Activated CD4-positive, alpha-beta T cell treated with anti-CD3 and anti-CD28 coated beads, Interleukin-2, amount 50 U/mL, for 16 hours (primary cell): ENCODE data around the gene NKX1-2.
A peak's percentile ranks its signal among the peaks of the same experiment; 100 is the strongest.
"Not testable (repeated sequence)": the region's sequence is repeated elsewhere in the genome, so short reads cannot be mapped to it uniquely, and the experiment has no call there.

Experiments
- DNase-seq: peaks from one replicate; pipeline ENCODE4 v3.0.0-alpha.2; 2020

Gene NKX1-2

DNA sequence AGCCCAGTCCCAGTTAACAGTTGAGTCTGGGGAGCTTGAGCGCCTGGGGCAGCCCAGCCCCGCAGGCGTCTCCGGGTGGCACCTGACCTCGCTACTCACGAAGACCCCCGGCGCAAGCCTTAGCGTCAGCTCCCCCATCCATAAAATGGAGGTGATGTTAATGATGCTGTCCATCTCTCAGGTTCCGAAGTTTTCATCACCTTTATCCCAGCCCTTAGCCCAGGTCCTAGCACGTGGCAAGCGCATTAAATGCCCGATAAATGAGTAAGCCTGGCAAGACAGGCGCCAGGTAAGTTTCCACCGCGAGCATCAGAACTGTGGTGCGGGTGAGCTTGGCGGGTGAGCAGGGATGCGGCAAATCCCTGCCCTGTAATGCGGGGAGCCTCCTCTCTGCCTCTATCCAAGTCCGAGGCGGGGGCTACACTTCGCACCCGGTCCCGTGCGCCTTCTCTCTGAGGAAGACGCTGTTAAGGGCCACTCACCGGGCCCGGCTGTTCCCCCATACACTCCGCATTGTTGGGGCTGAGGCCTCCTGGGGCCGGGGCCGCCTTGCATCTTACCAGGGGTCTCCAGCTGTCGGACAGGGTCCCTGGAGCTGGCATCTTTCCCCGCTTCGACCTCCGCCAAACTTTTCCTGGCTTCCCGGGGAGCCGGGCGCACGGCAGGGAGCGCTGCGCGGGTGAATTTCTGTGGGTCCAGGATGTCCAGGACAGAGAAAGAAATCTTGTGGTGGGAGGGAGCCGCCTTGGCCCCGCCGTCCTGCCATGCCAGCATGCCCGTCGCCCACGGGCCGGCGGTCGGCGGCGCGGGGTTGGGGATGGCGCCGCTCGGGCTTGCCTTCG lies 444 bp downstream of the NKX1-2 start:
- no peak for DNase-seq

DNA sequence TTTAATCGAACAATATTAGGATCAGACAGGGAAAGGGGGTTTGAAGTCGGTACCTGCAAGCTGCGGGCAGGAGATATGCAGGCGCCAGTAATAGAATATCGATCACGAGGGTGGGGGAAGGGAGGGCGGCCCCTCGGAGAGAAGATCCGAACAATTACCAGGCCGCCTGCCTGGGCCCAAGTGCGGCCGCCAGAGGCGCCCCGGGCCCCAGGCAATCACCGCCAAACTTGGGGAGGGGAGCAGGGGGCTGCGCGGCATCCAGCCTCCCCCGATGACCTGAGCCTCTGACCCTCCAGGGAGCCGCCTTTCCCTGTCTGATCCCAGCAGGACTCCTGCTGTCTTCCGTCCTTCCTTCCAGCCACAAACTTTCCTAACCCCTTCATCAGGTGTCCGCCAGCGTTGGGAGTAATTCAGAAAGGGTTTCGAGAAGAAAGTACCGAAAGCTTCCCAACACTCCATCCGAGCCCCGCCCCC lies 1.1 kb downstream of the NKX1-2 start:
- no peak for DNase-seq

DNA sequence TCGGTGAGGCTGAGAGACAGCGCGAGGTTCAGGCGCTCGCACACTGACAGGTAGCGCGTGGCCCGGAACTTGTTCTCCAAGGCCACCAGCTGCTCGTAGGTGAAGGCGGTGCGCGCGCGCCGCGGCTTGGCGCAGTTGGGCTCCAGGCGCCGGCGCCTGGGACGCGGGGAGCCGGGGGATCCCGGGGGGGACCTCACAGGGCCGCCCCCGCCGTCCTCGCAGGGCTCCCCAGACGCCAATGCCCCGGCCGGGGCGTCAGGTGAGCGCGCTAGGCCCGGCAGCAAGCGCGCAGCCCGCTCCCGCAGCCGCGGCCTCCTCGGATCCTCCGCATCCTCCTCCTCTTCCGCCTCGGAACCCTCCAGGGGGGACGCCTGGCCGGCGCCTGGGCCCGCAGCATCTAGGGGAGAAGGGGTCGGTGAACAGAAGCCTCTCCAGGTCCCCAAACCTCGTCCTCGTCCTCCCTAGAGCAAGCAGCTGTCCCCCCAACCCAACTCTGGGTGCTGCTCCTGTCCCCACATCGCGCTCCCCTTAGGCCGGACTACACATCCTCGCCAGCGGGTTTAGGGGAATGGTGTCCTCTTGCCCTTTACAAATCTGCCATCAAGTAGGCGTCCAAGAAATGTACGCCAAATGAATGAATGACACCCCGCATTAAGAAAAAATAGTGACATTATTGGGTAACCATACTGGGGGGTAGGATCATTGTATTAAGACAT lies 1.9 kb downstream of the NKX1-2 start:
- no peak for DNase-seq

DNA sequence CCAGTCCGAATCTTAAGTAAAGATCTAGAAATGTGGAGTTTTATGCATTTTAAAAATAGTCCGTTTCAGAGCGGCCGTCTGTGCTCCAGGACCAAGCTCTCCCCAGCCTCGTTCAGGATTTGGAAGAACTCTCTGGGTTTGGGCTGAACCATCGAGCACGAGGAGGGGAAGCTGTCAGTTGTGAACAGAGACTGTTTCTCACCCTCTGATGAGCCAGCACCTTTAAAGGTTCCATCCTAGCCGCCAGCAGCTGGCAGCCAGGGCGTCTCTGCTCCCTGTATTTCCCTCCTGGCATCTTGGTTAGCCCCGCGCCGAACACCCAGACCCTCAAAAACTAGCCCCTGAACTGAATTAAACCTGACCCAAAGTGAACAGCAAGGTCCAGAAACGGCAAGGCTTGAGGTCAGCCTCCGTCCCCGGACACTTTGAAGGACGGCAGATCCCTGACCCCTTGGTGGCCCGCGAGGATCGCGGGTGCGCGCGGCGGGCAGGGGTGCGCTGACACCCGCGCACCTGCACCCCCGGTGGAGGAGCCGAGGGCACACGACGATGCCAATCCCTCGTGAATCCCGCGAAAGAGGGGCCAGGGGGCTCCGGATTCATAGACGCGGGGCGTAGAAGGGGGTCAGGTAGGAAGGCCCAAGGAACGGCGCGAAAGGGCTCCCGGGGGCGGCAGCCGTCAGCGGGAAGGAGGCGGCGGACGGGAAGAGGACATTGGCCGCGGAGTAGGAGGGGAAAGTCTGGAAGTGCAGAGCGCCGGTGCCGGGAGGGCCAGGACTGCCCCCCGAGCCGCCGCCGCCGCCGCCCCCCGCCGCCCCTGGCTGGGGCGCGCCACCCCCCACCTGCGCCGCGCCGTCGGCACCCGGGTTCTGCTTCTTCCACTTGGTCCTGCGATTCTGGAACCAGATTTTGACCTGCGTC lies 2.7 kb downstream of the NKX1-2 start:
- DNase-seq = no peak

DNA sequence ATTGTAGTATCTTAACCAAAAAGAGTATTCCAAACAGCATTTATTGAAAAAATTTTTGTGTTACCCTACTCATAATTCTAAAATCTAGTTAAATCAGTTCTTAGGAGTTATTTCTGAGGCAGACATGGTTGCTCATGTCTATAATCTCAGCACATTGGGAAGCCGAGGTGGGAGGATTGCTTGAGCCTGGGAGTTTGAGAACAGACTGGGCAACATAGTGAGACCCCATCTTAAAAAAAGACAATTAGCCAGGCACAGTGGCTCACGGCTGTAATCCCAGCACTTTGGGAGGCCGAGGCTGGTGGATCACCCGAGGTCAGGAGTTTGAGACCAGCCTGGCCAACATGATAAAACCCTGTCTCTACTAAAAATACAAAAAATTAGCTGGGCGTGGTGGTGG lies 8.1 kb downstream of the NKX1-2 start:
- not testable (repeated sequence) for DNase-seq

DNA sequence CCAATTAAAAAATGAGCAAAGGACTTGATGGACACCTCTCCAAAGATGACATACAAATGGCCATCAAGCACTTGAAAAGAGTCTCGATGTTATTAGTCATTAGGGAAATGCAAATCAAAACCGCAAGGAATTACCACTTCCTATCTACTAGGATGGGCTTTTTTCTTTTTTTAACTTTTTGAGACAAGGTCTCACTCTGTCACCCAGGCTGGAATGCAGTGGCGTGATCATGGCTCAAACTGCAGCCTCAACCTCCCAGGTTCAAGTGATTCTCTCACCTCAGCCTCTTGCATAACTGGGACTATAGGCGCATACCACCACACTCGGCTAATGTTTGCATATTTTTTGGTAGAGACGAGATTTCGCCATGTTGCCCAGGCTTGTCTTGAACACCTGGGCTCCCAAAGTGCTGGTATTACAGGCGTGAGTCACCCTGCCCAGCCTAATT lies 13.6 kb downstream of the NKX1-2 start:
- DNase-seq = peak; percentile 5

DNA sequence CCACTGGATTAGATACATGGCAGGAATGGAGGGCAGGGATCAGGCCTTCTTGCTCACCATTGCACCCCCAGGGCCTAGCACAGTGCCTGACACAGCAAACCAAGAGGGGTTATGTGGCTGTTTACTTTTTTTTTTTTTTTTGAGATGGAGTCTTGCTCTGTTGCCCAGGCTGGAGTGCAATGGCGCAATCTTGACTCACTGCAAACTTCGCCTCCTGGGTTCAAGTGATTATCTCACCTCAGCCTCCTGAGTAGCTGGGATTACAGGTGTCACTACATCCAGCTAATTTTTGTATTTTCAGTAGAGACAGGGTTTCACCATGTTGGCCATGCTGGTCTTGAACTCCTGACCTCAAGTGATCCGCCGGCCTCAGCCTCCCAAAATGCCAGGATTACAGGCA lies 14.2 kb downstream of the NKX1-2 start:
- not testable (repeated sequence) for DNase-seq

DNA sequence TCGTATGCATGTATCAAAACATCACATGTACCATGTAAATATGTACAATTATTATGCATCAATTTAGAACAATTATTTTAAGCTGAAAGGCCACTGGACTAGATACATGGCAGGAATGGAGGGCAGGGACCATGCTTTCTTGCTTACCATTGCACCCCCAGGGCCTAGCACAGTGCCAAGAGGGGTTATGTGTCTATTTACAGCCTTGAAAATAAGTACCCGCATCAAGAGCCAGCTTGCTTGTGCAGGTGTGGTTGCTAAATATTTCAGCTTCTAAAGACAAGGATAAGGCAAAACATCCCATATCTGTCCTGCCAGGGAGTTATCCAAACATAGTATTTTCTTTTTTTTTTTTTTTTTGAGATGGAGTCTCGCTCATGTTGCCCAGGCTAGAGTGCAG lies 16.4 kb downstream of the NKX1-2 start:
- DNase-seq = no peak

DNA sequence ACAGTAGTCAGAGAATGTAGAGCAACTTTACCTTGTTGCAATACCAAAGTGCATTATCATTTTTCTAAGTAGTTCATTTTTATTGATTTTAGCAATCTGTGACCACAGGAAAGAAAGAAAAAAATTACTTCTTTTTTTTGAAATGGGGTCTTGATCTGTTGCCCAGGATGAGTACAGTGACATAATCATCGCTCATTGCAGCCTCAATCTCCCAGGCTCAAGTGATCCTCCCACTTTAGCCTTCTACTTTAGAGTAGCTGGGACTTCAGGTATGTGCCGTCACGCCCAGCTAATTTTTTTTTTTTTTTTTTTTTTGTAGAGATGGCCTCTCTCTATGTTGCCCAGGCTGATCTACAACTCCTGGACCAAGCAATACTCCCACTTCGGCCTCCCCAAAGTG lies 19.8 kb downstream of the NKX1-2 start:
- DNase-seq = no peak

DNA sequence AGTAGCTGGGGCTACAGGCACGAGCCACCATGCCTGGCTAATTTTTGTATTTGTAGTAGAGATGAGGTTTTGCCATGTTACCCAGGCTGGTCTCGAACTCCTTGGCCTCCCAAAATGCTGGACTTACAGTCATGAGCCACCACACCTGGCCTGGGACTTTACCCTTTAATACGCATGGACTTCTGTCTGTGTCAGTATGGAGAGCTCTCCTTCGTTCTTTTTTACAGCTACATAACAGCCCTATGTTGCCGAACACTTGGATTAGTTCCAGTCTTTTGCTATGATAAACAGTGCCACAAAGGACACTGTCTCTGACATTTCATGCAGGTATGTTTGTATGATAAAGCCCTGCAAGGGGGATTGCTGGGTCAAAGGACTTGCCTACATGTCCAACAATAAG lies 20.3 kb downstream of the NKX1-2 start:
- DNase-seq = no peak

DNA sequence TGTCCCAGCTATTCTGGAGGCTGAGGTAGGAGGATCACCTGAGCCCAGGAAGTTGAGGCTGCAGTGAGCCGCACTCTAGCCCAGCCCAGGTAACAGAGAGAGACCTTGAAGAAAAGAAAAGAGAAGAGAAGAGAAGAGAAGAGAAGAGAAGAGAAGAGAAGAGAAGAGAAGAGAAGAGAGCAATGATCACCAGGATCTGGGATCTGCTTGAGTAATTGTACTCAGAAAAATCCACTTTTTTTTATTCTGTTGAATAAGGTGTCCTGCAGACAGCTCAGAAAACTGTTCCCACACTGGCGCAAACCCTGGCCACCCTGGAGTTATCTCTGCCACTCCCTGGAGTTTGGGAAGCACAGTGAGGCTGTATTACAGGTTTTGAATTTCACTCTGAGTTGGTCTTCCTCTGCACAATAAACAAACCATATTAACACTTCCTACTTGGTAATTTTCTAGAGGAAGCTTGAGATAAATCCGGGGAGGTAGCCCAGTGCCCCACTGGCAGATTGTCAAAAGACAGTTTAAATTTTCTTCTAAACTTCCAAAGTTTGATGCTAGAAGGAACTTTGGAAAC lies 21.5 kb downstream of the NKX1-2 start:
- no peak for DNase-seq

DNA sequence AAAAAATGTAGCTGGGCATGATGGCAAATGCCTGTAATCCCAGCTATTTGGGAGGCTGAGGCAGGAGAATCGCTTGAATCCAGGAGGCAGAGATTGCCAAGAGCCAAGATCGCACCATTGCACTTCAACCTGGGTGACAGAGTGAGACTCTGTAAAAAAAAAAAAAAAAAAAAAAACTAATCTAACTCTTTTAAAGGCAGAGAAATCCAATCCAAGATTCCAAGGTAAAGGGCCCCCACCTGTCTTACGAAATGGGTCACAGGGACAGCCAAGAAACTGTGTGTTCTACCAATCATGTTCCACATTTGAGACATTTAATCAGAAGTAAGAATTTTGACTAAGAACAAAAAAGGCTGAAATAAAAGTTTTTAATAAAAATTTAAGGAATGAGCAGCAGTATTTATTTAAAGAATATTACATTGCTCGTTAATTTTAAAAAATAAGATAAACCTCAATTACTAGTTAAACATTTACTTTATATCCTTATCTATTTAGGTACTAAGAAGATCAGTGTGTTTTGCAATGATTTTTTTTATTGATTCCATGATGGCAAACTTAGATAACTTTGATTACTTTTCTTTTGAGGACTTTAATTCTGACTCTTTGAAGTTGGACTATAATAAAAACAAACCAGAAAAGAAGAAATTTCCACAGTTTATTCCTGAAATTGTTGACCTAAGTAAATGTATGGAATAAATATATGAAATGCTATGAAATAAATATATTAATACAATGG lies 24.4 kb downstream of the NKX1-2 start:
- DNase-seq = no peak

DNA sequence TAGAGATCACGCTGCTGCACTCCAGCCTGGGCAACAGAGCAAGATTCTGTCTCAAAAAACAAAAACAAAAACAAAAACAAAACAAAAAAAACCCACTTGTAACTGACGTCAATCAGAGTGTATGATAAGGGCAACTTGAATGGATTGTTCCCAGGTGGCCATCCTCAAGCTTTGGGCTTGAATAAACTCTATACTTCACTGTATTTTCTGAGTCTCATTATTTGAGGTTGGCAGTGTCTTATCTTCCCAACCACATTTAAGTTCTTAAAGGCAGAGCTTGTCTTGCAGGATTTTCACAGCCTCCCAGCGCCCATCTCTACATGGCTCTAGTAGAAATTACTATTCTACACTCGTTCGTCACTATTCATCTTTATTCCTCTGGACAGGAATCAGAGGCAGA lies 26.0 kb downstream of the NKX1-2 start:
- no peak for DNase-seq

DNA sequence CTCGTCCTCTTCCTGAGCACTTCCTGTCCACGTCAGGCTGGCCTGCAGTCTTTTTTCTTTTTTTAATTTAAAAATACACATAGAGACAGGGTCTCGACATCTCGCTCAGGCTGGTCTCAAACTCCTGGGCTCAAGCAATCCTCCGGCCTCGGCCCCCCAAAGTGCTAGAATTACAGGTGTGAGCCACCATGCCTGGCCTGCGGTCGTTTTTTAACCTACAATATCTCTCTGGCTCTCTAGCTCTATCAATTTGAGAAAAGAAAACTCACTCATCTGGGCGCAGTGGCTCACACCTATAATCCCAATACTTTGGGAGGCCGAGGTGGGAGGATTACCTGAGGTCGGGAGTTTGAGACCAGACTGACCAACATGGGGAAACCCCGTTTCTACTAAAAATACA lies 27.1 kb downstream of the NKX1-2 start:
- DNase-seq = no peak

DNA sequence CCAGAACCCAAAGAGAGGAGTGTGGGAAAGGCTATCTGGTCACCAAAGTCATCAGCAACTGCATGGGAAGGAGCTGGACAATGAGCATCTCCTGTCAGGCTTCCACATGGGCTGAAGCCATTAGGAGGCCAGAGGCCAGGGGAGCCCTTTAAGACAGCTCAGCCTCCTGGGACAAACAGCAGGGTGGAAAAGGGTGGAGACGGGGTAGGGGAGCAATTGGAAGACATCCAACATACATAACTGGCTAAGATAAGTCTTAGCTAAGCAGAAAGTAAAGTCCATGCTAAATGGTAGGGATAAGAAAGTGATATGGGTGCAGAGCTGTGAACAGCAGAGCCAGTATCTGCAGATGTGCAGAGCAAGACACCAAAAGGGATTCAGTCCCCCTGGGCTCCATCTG lies 29.6 kb downstream of the NKX1-2 start:
- no peak for DNase-seq

DNA sequence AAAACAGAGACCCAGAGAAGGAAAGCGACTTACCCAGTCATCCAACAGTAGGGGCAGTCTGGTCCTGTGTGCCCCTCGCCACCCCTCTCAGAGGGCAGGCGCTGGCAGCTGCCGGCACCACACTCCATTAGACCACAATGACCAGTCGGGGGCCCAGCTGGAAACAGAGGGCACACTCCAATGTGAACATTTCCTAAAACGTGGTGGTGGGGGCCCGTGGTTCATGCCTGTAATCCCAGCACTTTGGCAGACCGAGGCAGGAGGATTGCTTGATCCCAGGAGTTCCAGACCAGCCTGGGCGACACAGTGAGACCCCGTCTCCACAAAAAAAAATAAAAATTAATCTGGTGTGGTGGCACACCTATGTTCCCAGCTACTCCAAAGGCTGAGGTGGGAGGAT lies 30.2 kb downstream of the NKX1-2 start:
- DNase-seq = no peak

DNA sequence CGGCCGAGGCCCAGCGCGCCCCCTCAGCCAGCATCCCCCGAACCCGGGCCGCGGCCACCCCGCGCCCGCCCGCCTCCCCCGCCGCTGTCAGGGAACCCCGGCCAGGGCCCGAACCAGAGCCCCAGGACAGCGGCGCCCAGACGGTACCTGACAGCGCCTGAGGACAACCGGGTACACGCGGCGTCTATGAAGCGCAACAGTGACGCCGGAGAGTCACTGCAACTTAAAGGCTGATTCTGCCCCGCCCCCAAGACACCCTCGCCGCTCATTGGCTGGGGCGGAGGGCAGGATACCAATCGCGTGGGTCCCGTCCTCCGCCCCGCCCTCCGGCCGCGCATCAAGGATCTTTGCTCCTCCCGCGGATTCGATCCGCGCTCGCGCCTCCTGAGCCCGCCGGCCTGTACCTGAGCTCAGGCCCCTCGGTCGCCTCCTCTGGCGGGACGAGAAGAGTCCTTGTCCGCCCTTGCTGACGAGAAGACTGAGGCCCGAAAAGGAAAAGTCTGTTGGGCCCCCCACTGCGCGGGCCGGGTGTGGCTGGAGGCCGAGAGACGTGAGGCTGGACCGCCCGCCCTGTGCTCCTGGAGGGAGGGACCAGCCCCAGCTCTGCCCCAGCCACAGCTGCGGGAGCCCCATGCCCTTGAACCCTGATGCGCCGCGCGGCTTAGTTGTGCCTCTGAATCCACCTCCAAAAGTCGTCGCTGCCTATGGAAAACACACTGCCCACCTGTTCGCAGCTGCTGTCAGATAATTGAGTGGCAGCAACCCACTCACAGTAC lies 30.9 kb downstream of the NKX1-2 start, which contains the start of gene OAT:
Gene OAT, minus strand, starts transcription at position 198 of the 776 bp plus-strand sequence. CDS start 6,752 bp downstream, outside the sequence.
- DNase-seq = peak; percentile 97

DNA sequence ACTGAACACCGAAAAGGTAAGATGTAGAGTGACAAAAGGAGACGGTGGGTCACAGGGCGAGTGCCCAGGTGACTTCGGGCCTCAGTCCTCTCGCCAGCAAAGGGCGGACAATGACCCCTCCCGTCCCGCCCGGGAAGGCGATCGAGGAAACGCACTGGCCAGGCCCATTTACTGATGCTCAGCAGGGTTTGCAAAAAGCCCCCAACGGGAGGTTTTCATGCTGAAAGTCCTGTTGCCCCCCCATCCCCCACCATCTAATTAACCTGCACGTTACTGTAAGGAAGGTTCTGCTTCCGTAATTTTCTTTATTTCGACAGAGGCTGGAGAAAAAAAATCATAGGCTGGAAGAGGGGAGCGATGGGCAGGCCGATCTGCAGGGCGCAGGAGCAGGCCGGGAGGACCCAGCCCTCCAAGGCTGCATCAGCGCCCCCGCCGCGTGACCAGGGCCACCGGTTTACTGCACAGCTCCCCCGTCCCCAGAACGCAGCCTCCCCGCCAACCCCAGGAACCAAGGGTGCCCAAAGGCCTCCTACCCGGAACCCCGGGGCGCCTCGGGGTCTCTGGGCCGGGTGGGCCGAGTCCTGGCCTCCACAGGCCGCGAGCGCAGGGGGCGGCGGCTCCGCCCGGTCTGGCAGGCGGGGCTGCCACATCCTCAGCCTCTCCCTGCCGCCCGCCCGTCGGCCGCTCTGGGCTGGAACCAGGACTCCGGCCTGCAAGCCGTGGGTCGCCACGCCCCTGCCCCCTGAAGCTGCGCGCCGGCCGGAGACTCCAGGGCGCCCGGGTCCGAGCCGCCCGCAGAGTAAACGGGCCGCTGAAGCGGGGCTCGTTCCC lies 31.7 kb downstream of the NKX1-2 start:
- peak; percentile 30 for DNase-seq

DNA sequence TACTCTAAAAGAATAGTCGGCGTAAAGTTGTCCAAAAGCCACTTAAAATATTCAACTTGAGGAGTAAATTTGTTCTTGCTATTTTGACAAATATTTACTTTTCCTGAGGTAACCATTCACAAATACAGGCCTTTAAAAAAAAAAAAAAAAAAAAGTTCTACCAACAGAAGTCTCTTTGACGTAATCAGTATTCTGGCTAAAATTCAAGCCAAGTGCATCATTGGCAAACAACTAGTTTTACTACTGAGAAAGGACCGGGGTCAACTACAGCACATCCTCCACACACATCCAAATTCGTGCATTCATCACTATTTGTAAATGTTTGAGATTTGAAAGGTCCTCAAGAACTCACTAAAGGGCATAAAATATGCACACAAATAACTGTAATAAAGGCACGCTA lies 33.1 kb downstream of the NKX1-2 start:
- no peak for DNase-seq

DNA sequence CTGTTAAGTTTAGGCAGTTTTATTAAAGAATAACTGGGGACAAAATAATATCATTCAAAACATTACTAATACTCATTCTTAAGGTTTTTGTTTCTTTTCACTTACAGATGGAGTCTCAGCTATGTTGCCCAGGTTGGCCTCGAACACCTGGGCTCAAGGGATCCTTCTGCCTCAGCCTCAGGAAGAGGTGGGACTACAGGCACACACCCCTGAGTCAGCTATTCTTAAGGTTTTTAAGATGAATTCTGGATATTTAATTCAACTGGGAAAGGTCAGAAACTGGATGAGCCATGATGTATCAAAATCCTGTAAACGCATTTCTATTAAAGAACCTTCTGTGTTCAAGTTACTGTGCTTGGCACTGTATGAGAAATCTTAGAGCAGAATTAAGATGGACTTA lies 34.6 kb downstream of the NKX1-2 start:
- DNase-seq = no peak
